GM12873 (cell line): ENCODE measurements around the gene TEX26.

Experiments
- CTCF ChIP-seq: IDR thresholded peaks from 2 replicates; pipeline ENCODE4 v1.5.1; 2012; ENCODE audit warnings: low read depth, mild to moderate bottlenecking, moderate library complexity, low read length, control low read depth; ENCODE audit not compliant: insufficient read depth; ENCODE audit errors: missing control alignments

The TEX26 gene

GRCh38 chr13:30982506-30982905 lies 50.0 kb downstream of the TEX26 start:
- no peak for TF ChIP-seq CTCF

- TF ChIP-seq CTCF = no peak
Observed at GRCh38 chr13:30982906-30983305, 50.5 kb downstream of the TEX26 start.

GRCh38 chr13:30983431-30983830 lies 51.0 kb downstream of the TEX26 start:
- no peak for TF ChIP-seq CTCF

GRCh38 chr13:30984620-30985019 lies 52.2 kb downstream of the TEX26 start:
- TF ChIP-seq CTCF = no peak

GRCh38 chr13:30985637-30986205 lies 53.3 kb downstream of the TEX26 start:
- no peak for TF ChIP-seq CTCF

GRCh38 chr13:30991184-30991583 lies 58.7 kb downstream of the TEX26 start:
- TF ChIP-seq CTCF = no peak

- no peak for TF ChIP-seq CTCF
Observed at GRCh38 chr13:30991922-30992321, 59.5 kb downstream of the TEX26 start.
